Mesodermal cell (in vitro differentiated cells): ENCODE results near the gene PIK3CD.

Experiments used
- H3K27ac ChIP-seq: 2 replicates; pipeline ENCODE4 v1.7.0; 2013; ENCODE audit warnings: mild to moderate bottlenecking, low read depth, low read length, moderate library complexity; ENCODE audit not compliant: severe bottlenecking
- H3K36me3 ChIP-seq: 2 replicates; pipeline ENCODE4 v1.7.1; 2013; ENCODE audit warnings: mild to moderate bottlenecking, low read length, moderate library complexity; ENCODE audit not compliant: control insufficient read depth, insufficient read depth
- H3K4me1 ChIP-seq: one replicate; pipeline ENCODE4 v1.7.1; 2013; ENCODE audit warnings: mild to moderate bottlenecking, low read length; ENCODE audit not compliant: insufficient read depth, control insufficient read depth, poor library complexity, severe bottlenecking
- H3K4me3 ChIP-seq: 2 replicates; pipeline ENCODE4 v1.7.0; 2013; ENCODE audit warnings: low read length, control low read depth, mild to moderate bottlenecking; ENCODE audit not compliant: insufficient read depth, poor library complexity, severe bottlenecking; ENCODE audit errors: extremely low read depth
- H3K9me3 ChIP-seq: 2 replicates; pipeline ENCODE4 v1.7.1; 2013; ENCODE audit warnings: mild to moderate bottlenecking, low read length, moderate library complexity; ENCODE audit not compliant: control insufficient read depth
- WGBS, 2 experiments: methylation state at CpG; one replicate each; pipeline ENCODE4 v1.1.5; 2013; ENCODE audit warnings: missing lambda C conversion rate in 2 of 2; ENCODE audit not compliant: insufficient coverage in 2 of 2; 5-methylcytosine and 5-hydroxymethylcytosine counted together

The PIK3CD gene

DNA sequence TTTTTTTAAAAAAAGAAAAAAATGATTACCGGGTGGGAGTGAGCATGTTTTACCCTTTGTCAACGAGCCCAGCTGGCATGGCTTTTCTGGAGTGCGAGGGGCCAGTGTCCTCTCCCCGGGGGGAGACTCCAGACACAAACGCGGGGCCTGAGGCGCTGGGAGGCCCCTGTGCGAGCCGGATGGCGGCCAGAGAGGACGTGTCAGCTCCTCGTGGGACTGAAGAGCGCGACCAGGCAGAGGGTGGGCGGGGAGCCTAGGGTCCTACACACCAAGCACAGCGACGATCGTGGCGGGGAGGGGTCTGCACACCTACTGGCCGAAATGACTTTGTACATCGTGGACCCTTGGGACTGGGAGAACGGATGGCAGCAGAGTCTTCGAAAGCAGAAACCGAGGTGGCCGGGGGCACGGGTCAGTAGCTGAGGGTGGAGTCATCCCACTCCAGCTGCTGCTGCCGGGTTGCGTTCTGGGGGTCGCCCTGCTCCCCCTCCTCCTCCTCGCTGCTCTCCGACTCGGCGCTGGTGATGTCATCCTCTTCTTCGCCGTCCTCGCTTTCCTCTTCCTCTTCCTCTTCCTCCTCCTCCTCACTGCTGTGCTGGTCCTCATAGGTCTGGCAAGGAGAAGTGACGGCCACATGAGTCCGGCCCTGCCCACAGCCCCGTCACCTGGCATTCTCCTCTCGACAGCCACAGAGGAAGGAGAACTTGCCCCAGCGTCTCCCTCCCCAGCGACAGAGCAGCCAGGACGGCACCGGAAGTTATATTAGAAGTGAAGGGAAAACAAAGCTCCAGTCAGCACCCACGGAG, 78.8 kb downstream of the PIK3CD start:
- Histone ChIP-seq H3K27ac (no peak overlapping the region), H3K4me1 (no peaks in the 10 kb centered on the region), H3K9me3 (no peaks in the 10 kb centered on the region), H3K36me3 (peaks cover 76% of the 10 kb centered on the region), H3K4me3 (no peak overlapping the region)
- 95 to 98% methylated on average over 35 to 43 of the region's 45 CpGs for WGBS, 2 experiments

DNA sequence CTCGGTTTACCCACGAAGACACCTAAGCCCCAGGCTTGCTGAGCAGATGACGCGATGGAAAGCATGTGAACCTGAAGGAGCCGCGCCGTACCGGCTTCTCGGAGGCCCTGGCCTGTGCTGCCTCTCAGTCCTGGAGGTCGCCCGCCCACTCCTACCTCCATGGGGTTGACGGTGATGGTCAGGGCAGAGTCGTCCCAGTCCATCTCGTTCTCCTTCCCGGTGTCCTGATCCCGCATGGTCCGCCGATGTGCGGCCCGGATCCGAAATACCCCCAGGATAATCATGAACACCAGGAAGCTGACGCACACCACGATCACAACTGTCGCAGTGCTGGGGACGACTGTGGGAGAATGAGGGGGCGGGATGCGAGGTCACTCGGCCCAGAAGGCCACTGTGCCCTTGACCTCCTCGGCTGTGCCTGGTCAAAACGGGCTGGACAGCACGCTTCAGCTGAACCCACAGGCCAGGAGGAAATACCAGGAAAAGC, 79.6 kb downstream of the PIK3CD start:
- Histone ChIP-seq H3K9me3 (no peaks in the 10 kb centered on the region), H3K4me3 (no peak overlapping the region), H3K27ac (no peak overlapping the region), H3K4me1 (no peaks in the 10 kb centered on the region), H3K36me3 (peaks cover 84% of the 10 kb centered on the region)
- WGBS, 2 experiments, result 94 to 97% methylated on average over 23 to 31 of the region's 31 CpGs

- 94 to 99% methylated on average over 16 to 17 of the region's 18 CpGs for WGBS, 2 experiments
- H3K27ac ChIP-seq, result no peak overlapping the region
- H3K9me3 ChIP-seq, result no peaks in the 10 kb centered on the region
- H3K36me3 ChIP-seq, result peaks cover 88% of the 10 kb centered on the region
- no peaks in the 10 kb centered on the region for H3K4me1 ChIP-seq
- H3K4me3 ChIP-seq, result no peak overlapping the region
Observed at GRCh38 chr1:9731561-9731960, 80.0 kb downstream of the PIK3CD start.

GRCh38 chr1:9732123-9732971, 80.8 kb downstream of the PIK3CD start:
- no peaks in the 10 kb centered on the region for H3K4me1 ChIP-seq
- H3K36me3 ChIP-seq, result peaks cover 91% of the 10 kb centered on the region
- H3K4me3 ChIP-seq, result no peak overlapping the region
- H3K27ac ChIP-seq, result no peak overlapping the region
- WGBS, 2 experiments, result 92 to 96% methylated on average over 15 to 16 of the region's 18 CpGs
- no peaks in the 10 kb centered on the region for H3K9me3 ChIP-seq

GRCh38 chr1:9733160-9733789, 81.7 kb downstream of the PIK3CD start:
- no peaks in the 10 kb centered on the region for H3K4me1 ChIP-seq
- no peaks in the 10 kb centered on the region for H3K9me3 ChIP-seq
- no peak overlapping the region for H3K4me3 ChIP-seq
- peaks cover 98% of the 10 kb centered on the region for H3K36me3 ChIP-seq
- WGBS, 2 experiments, result 95% methylated on average over 14 of the region's 14 CpGs
- H3K27ac ChIP-seq, result no peak overlapping the region

DNA sequence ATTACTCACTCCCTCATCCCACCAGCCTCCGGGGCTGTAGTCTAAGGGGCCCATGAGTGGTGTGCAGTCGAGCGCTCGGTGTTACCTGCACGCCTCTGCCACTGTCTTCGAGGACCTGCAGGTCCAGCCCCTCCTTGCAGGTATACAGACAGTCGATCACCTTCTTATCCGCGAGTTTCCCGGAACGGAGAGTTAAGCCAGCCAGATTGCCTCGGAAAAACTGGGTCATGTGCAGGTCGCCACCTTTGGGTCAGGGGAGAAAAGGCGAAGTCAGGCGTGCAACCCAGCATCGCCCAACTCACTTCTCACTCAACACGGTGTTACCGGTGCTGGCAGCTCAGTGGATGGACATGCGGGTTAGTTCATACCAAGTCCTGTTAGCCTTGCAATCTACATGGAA, 84.3 kb downstream of the PIK3CD start:
- H3K9me3 ChIP-seq, result no peaks in the 10 kb centered on the region
- 96 to 99% methylated on average over 12 to 19 of the region's 19 CpGs for WGBS, 2 experiments
- no peak overlapping the region for H3K27ac ChIP-seq
- H3K4me3 ChIP-seq, result no peak overlapping the region
- H3K4me1 ChIP-seq, result no peaks in the 10 kb centered on the region
- peaks cover 93% of the 10 kb centered on the region for H3K36me3 ChIP-seq

- 94 to 95% methylated on average over 3 to 4 of the region's 5 CpGs for whole genome bisulfite sequencing, 2 experiments
- Histone ChIP-seq H3K4me3 (no peak overlapping the region), H3K9me3 (no peaks in the 10 kb centered on the region), H3K36me3 (peaks cover 93% of the 10 kb centered on the region), H3K4me1 (no peaks in the 10 kb centered on the region), H3K27ac (no peak overlapping the region)
Observed at GRCh38 chr1:9736241-9736640, 84.7 kb downstream of the PIK3CD start.

- Histone ChIP-seq H3K36me3 (peaks cover 93% of the 10 kb centered on the region), H3K4me3 (no peak overlapping the region), H3K27ac (no peak overlapping the region), H3K9me3 (no peaks in the 10 kb centered on the region), H3K4me1 (no peaks in the 10 kb centered on the region)
- 93 to 95% methylated on average over 8 of the region's 9 CpGs for WGBS, 2 experiments
Observed at GRCh38 chr1:9737057-9737456, 85.5 kb downstream of the PIK3CD start.

- no peak overlapping the region for H3K27ac ChIP-seq
- 93 to 98% methylated on average over 8 to 10 of the region's 10 CpGs for WGBS, 2 experiments
- H3K9me3 ChIP-seq, result no peaks in the 10 kb centered on the region
- no peak overlapping the region for H3K4me3 ChIP-seq
- no peaks in the 10 kb centered on the region for H3K4me1 ChIP-seq
- H3K36me3 ChIP-seq, result peaks cover 92% of the 10 kb centered on the region
Observed at GRCh38 chr1:9737671-9738070, 86.1 kb downstream of the PIK3CD start.

DNA sequence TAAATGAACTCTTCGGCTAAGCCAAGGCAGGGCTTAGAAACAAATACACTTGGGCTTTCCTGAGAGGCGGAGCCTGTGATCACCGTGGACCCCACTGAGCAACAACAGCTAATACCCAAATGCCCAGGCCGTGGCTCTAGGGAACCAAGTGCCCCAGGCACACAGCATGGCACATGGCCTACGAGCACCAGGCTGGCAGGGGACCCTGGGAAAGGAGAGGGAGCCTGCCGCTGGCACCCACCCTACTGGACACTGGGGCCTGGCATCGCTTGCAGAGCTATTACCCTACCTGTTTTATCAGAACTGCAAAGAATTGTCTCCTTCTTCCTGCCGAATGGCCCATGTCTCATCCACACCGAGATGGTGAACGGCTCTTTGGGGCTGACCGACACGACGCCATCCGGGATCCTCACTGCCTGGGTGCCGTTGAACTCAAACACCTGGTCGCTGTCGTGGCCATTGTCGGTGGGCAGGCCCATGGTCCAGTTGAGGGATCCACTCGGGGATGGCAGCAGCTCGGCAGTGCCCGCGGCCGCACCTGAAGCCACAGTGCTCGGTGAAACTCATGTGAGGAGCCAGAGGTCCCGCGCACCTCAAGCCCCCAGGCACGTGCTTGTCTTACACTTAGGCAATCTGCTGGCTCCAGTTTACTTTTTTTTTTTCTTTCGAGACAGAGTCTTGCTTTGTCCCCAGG, 92.7 kb downstream of the PIK3CD start:
- no peak overlapping the region for H3K4me3 ChIP-seq
- 96 to 98% methylated on average over 28 of the region's 28 CpGs for WGBS, 2 experiments
- H3K4me1 ChIP-seq, result no peaks in the 10 kb centered on the region
- no peak overlapping the region for H3K27ac ChIP-seq
- peaks cover 81% of the 10 kb centered on the region for H3K36me3 ChIP-seq
- no peaks in the 10 kb centered on the region for H3K9me3 ChIP-seq
